Hematopoietic multipotent progenitor cell (in vitro differentiated cells): Measurements from ENCODE around the gene AKR1E2. TPM values are rescaled to one million over a fixed set of nuclear protein-coding genes. Genes with fewer than 3 reads are reported as not detected.

Experiments
- DNase-seq, 3 donors: peaks; one replicate each; pipeline ENCODE4 v3.0.0-alpha.2; 2011 to 2015; ENCODE audit warnings: low read depth in 2 of 3, low spot score in 2 of 3
- total RNA-seq: library from RNA; depleted of rRNA; stranded (reverse); fragments of >200 nt; gene quantifications from one replicate; pipeline ENCODE4 v1.2.3, GENCODE V29; 2012

The AKR1E2 gene
- total RNA-seq, 1 donor = 31.5 TPM

DNA sequence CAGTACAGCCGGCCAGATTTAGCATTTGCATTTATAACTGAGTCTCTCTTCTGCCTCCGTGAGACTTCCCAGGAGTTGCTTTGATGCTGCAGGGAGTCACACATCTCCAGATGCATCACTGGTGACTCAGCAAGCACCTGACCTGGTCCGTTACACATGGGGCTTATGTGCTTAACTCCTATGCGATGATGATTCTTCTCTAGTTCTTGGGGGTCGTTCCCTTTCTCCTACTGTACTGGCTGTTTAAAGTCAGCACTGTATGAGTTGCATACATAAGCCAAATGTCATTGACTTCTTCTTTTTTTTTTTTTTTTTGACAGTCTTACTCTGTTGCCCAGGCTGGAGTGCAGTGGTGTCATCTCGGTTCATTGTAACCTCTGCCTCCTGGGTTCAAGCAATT, 13.0 kb upstream of the AKR1E2 start:
- no peak for DNase-seq

GRCh38 chr10:4813496-4813895, 12.5 kb upstream of the AKR1E2 start:
- DNase-seq = no peak

- peak in 1 of 3 donors; percentile 45 for DNase-seq
Measured at GRCh38 chr10:4815646-4816180, 10.3 kb upstream of the AKR1E2 start.

GRCh38 chr10:4816966-4817365, 9.0 kb upstream of the AKR1E2 start:
- no peak for DNase-seq

GRCh38 chr10:4819067-4819466, 6.9 kb upstream of the AKR1E2 start:
- no peak for DNase-seq

DNA sequence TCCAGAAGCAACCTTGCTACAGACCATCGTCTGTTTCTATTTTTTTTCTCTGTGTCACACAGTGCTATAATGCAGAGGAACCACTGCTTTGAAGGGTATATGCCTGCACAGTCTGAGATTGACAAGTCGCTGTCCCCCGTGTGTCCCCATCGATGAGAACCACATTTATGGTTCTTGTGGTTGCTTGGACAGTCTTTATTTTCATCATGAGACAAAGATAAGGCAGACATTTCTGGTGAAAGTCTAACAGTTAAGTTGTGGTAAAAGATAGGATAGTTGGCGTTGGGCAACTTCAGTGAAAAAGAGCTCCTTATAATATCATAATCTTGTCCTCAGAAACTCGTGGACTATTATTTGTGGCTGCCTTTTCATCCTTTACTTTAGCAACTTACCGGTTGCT, 6.3 kb upstream of the AKR1E2 start:
- DNase-seq = peak in 2 of 3 donors; percentile 10 to 22

GRCh38 chr10:4820804-4821401, 5.1 kb upstream of the AKR1E2 start:
- DNase-seq = no peak

DNA sequence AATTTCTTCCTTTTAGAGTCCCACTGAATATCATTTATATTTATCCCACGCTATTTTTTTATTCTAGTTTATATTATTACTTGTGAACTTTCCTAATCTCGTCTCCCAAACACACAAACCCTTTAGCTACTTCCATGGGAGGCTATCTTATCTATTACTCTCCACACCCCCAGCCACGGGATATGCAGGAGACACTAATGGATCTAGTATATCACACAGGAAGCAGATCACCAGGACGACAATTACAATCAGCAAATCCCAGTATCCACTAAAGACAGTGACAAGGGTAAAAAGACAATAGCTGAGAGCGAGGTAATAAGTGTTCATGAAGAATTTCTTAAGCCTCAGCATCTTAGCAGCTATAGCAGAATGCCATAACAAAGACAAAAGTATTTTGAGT, 3.8 kb upstream of the AKR1E2 start:
- DNase-seq = no peak

DNA sequence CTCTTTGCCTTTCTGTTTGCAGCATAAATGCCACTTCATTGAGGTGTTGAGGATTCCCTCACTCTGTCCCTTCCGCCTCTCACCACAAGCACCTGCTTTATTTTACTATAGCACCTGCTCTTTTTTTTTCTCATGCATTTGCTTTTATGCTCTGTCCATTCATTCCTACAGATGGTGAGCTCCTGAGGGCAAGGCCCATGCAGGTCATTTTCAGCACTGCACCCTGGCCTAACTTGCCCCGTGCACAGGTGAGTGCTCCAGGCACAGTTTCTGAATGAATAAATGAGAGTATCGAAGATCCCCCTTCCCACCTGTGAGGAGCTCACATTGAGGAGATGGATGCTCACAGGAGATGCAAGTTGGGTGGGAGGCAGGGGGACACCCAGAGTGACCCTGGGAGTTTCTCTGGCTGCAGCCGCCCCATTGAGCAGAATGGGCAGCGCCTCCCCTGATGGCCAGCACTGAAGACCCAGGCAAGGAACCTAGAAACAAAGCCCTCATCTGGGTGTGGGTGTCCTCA, 1.2 kb upstream of the AKR1E2 start:
- no peak for DNase-seq

GRCh38 chr10:4825456-4825867, 545 bp upstream of the AKR1E2 start:
- no peak for DNase-seq

- DNase-seq = no peak
Measured at GRCh38 chr10:4826792-4827324, 851 bp downstream of the AKR1E2 start.

- no peak for DNase-seq
Measured at GRCh38 chr10:4828005-4828404, 2.0 kb downstream of the AKR1E2 start.

DNA sequence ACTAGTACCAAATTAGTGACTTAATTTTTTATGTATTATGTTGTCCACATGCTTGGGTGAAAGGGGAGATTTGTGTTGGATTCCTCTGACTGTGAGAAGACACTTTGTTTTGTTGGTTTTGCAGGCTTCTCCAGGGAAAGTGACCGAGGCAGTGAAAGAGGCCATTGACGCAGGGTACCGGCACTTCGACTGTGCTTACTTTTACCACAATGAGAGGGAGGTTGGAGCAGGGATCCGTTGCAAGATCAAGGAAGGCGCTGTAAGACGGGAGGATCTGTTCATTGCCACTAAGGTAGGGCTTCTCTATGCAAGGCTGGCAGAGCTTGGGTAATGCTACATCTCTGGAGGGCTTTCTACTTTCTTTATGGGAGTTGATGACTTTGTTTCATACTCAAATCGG, 4.5 kb downstream of the AKR1E2 start:
- DNase-seq = no peak

- peak in 1 of 3 donors; percentile 47 for DNase-seq
Measured at GRCh38 chr10:4831091-4831490, 5.1 kb downstream of the AKR1E2 start.

- DNase-seq = no peak
Measured at GRCh38 chr10:4833286-4833685, 7.3 kb downstream of the AKR1E2 start.

GRCh38 chr10:4834898-4835405, 8.9 kb downstream of the AKR1E2 start:
- no peak for DNase-seq

DNA sequence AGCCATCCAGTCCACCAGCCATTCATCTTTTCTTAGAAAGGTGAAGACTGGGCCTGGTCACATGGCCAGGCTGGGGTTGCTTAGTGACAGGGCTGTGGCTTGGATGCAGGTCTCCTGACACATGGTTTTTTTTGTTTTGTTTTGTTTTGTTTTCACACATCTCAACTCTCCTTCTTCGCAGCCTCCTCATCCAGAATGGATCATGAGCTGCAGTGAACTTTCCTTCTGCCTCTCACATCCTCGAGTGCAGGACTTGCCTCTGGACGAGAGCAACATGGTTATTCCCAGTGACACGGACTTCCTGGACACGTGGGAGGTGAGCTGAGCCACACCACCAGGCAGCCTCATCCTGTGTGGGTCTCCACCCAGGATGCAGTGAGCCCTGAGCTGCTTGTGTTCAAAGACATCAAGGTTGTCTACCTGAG, 9.5 kb downstream of the AKR1E2 start:
- no peak for DNase-seq

DNA sequence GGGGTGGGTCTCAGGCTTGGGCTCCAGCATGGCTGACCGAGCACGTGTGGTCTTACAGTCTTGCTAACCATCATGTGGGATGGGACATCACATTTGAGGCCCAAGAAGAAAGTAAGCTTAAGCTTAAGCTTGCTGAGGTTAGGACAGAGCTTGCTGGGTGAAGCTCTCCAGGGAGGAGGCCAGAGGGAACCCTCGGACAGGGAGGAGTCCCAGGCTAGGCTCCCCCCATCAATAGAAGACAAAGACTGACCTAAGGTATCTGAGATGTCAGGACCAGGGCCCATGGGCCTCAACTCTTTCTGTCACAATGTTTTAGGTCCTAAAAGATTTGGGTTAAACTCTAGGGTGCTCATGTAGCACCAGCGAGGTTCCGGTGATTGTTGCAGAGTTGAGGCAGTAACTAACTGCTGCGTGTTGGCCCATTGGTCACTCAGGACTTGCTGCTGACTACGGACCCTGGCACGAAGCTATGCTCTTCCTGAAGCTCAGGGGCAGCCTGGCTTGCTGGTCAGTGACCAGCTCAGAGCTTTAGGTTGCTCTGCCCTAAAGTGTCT, 10.5 kb downstream of the AKR1E2 start:
- no peak for DNase-seq

DNA sequence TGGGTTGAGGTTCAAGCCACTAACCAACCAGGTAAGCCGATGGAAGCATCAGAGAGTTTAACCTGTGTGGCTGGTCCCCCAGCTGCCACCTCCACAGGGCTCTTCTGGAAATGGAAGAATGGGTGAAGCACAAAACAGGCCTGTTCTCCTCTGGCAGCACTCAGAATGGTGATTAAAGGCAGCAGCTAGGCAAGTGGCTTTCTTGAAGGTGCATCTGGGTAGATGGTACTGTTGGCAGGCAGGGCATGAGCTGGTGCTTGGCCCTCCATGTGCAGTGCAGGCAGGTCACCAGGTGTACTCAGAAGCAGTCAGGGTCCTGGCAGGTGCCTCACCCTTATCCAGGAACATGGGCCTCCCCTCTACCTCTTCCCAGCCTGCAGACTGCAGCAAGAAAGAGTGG, 11.5 kb downstream of the AKR1E2 start:
- no peak for DNase-seq

DNA sequence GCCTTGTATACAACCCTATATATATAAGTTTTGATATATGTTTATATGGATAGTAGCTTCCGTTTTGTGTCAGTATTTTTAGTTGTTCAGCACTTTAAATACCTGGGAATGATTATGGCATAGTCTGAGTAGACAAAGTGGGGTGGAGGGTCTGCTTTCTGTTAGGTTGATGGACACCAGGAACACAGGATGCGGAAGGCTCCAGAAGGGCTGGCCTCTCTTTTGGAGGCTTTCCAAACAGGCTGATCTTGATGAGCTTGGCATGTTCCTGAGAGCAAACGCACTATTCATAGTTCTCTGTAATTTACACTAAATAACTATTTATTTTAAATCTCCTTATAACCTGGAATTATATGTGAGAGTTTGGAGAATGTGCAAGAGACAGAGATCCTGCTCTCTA, 12.7 kb downstream of the AKR1E2 start:
- DNase-seq = no peak

DNA sequence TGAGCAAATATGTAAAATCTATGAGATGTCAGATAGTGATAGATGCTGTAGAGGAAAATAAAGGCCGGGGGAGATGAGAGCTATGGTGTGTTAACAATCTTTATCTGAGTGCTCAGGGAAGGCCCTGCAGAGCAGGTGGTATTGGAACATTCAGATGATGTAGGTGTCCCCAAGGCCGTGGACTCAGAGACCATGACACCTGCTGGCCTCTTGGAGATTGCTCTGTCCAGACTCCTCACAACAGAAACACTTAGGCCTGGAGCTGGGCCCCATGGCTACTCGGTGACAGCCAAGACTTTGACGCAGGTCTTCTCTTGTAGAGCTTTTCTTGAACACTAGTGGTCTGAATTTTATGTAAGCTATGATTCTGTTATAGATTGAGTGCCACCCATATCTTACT, 13.3 kb downstream of the AKR1E2 start:
- DNase-seq = no peak

DNA sequence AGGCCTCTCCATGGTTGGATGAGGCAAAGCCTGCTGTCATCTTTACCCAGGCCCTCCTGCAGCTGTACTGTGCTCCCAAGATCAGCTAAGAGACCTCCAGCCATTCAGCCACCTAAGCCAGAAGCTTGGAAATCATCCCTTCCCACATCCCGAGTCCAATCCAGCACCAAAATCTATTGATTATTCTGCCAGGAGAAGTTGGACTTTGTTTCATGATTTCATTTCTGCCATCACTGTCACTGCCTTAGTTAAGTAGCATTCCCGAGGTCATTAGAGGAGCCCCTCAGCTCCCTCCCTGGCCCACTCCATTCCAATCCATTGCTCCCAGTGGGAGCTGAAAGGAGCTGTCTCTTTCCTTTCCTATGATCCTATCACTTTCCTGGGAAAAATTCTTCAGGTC, 14.1 kb downstream of the AKR1E2 start:
- no peak for DNase-seq
